ENCODE measurements around the gene ARHGEF19. TPM values are rescaled to one million over a fixed set of nuclear protein-coding genes. Genes with fewer than 3 reads are reported as not detected.

The ARHGEF19 gene
- total and polyA plus RNA-seq, 2 of the 13 experiments (the other 11 are each of a cell fraction or from before 2014, with no cell fraction given), result 1.7 to 1.8 TPM

DNA sequence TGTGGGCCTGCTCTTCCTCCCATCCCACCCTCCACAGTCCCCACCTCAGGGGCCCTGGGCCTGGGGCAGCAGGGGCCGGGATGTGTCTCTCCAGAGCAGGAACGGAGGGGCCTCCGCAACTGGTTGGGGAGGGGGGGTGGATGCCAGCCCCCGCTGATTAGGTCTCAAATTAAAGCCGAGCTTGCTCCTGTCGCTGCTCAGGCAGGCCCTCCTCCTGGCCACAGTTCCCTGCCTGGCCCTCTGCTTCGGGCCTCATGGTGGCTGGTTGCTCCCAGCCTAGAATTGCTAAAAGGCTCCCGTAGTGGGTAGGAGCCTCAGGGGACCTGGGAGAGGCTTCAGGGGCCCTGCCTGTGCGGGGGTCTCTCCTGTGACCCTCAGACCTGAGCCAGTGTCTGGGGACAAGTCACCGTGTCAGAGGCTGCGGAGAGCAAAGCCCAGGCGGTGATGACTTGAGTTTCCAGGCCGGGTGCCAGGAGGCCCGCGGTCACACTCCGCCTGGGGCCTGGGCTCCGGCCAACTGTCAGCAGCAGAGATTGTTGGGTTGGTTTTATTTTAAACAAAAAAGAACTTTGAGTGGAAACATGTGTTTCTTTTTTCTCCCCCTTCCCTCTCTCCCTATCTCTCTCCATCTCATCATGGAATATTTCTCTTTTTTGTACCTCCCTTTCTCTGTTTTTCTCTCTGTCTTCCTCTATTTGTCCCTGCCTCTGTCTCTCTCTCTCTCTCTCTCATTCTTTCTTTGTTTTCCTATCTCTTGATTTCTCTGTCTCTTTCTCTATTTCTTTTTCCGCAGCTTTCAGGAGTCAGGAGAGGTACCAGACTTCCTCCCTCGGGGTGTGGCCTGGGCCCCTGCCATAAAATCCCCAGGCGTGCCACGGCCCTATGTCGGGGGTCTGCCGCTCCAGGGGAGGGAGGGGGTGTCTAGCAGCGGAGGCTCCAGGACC is 36.6 kb downstream of the ARHGEF19 start (continued):
- TF ChIP-seq ZNF318 (CRISPR knock-in tag; IDR thresholded peaks at IDR 0.05) (no peak), E2F1 (CRISPR knock-in tag; IDR thresholded peaks at IDR 0.05) (no peak), PRDM10 (CRISPR knock-in tag; IDR thresholded peaks at IDR 0.05; ENCODE audit: low read depth) (no peak), GABPB1 (CRISPR knock-in tag; IDR thresholded peaks at IDR 0.05) (peak; percentile 22; the same call in 1 of the 2 replicates), ZNF205 (CRISPR knock-in tag; IDR thresholded peaks at IDR 0.05) (0 out of 2 replicates have a peak, but pooled peaks have one; percentile 19), ZNF326 (CRISPR knock-in tag; IDR thresholded peaks at IDR 0.05; ENCODE audit: borderline replicate concordance) (no peak), ZNF652 (CRISPR knock-in tag; IDR thresholded peaks at IDR 0.05; ENCODE audit: borderline replicate concordance, low read depth) (no peak), FIP1L1 (IDR thresholded peaks at IDR 0.05; ENCODE audit: borderline replicate concordance, insufficient read depth, low read depth, low read length) (no peak)
- TF ChIP-seq, protein P1, sequence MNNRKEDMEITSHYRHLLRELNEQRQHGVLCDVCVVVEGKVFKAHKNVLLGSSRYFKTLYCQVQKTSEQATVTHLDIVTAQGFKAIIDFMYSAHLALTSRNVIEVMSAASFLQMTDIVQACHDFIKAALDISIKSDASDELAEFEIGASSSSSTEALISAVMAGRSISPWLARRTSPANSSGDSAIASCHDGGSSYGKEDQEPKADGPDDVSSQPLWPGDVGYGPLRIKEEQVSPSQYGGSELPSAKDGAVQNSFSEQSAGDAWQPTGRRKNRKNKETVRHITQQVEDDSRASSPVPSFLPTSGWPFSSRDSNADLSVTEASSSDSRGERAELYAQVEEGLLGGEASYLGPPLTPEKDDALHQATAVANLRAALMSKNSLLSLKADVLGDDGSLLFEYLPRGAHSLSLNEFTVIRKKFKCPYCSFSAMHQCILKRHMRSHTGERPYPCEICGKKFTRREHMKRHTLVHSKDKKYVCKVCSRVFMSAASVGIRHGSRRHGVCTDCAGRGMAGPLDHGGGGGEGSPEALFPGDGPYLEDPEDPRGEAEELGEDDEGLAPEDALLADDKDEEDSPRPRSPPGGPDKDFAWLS (CRISPR knock-in tag; IDR thresholded peaks at IDR 0.05; ENCODE audit: borderline replicate concordance), result no peak
- TF ChIP-seq, protein P2, sequence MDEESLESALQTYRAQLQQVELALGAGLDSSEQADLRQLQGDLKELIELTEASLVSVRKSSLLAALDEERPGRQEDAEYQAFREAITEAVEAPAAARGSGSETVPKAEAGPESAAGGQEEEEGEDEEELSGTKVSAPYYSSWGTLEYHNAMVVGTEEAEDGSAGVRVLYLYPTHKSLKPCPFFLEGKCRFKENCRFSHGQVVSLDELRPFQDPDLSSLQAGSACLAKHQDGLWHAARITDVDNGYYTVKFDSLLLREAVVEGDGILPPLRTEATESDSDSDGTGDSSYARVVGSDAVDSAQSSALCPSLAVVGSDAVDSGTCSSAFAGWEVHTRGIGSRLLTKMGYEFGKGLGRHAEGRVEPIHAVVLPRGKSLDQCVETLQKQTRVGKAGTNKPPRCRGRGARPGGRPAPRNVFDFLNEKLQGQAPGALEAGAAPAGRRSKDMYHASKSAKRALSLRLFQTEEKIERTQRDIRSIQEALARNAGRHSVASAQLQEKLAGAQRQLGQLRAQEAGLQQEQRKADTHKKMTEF (CRISPR knock-in tag; IDR thresholded peaks at IDR 0.05), result peak; percentile 37; the same call in 1 of the 2 replicates

All from HepG2 (cell line).